DOHH2 (cell line): ENCODE measurements around the gene EPX.

ENCODE experiments used
- CTCF ChIP-seq: fragments of 200-600 bp; sonication (generic); IDR thresholded peaks from one replicate; pipeline ENCODE4 v1.5.1; 2014; ENCODE audit warnings: antibody characterized with exemption, mild to moderate bottlenecking, low read depth, low read length; ENCODE audit not compliant: poor library complexity, severe bottlenecking
- EZH2phosphoT487 ChIP-seq: fragments of 200-600 bp; sonication (generic); IDR thresholded peaks from 2 replicates; pipeline ENCODE4 v1.6.1; 2017; ENCODE audit warnings: borderline replicate concordance, mild to moderate bottlenecking, antibody characterized with exemption, low read length, moderate library complexity, mixed read lengths

- no peak for TF ChIP-seq CTCF
- no peak for TF ChIP-seq EZH2phosphoT487
These were observed 47.7 kb upstream of the EPX start for GRCh38 chr17:58144801-58145200.
